ENCODE measurements around the gene PRDX5. TPM values are rescaled to one million over a fixed set of nuclear protein-coding genes. Genes with fewer than 3 reads are reported as not detected.

PRDX5 gene
- total and polyA plus RNA-seq, 9 of the 15 experiments (the other 6 are each of a cell fraction or from before 2014, with no cell fraction given): 40.8 to 327 (median 204) TPM

DNA sequence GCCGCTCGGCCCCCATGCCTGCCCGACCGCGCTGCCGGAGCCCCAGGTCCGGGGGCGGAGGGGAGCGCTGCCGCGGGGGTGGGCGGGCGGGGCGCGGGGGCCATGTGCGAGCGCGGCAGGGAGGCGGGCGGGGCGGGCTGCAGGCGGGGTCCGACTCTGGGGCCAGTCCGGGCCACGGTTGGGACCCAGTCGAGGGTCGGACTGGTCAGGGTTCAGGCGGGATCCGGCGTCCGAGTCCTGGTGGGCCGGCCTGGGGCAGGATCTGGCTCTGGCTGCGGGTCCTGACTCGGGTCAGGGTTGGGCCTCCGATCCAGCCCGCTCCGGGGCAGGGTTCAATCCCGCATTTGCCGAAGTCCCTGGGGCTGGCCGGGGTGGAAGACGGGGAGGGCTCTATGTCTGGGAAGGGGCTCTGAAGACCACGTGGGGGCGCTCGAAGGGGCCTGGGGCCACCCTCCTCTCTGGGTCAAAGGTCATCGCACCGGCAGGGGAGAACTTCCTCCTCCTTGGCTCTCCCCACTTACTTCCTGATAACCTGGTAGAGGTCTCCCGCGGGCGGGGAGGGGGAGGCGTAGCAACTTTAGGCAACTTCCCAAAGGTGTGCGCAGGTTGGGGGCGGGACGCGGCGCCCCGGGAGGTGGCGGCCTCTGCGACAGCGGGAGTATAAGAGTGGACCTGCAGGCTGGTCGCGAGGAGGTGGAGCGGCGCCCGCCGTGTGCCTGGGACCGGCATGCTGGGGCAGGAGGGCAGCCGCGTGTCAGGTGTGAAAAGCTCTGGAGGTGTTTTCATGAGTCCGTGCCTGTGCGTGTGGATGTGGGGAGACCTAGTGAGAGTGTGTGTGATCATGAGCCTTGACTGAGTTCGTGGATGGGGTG, 12.0 kb upstream of the PRDX5 start (continued):
- TF ChIP-seq, protein P1, sequence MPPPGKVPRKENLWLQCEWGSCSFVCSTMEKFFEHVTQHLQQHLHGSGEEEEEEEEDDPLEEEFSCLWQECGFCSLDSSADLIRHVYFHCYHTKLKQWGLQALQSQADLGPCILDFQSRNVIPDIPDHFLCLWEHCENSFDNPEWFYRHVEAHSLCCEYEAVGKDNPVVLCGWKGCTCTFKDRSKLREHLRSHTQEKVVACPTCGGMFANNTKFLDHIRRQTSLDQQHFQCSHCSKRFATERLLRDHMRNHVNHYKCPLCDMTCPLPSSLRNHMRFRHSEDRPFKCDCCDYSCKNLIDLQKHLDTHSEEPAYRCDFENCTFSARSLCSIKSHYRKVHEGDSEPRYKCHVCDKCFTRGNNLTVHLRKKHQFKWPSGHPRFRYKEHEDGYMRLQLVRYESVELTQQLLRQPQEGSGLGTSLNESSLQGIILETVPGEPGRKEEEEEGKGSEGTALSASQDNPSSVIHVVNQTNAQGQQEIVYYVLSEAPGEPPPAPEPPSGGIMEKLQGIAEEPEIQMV (tag; conservative IDR thresholded peaks at IDR 0.05; ENCODE audit: low read depth): no peak
- TF ChIP-seq HIVEP1 (CRISPR knock-in tag; IDR thresholded peaks at IDR 0.05): no peak
- TF ChIP-seq PRPF4 (IDR thresholded peaks at IDR 0.05; ENCODE audit: insufficient read depth, low read depth, low read length, poor library complexity, severe bottlenecking): no peak
- peak; percentile 97 for TF ChIP-seq NR2C2 (CRISPR knock-in tag; IDR thresholded peaks at IDR 0.05)
- peak; percentile 99 for TF ChIP-seq NR2C2 (tag; IDR thresholded peaks at IDR 0.05)
- TF ChIP-seq ZNF140 (CRISPR knock-in tag; IDR thresholded peaks at IDR 0.05): no peak
- no peak for TF ChIP-seq RFX7 (CRISPR knock-in tag; IDR thresholded peaks at IDR 0.05)
- TF ChIP-seq ZC3H4 (CRISPR knock-in tag; IDR thresholded peaks at IDR 0.05; ENCODE audit: borderline replicate concordance): no peak
- no peak for TF ChIP-seq MTF1 (CRISPR knock-in tag; IDR thresholded peaks at IDR 0.05; ENCODE audit: borderline replicate concordance)
- TF ChIP-seq CTBP1 (IDR thresholded peaks at IDR 0.05; ENCODE audit: borderline replicate concordance): peak; percentile 70; the same call in 1 of the 2 replicates
- TF ChIP-seq ZNF408 (CRISPR knock-in tag; IDR thresholded peaks at IDR 0.05; ENCODE audit: low read depth): no peak
- no peak for TF ChIP-seq POLR2B (IDR thresholded peaks at IDR 0.05; ENCODE audit: low read depth, partially characterized antibody)
- TF ChIP-seq, protein P2, sequence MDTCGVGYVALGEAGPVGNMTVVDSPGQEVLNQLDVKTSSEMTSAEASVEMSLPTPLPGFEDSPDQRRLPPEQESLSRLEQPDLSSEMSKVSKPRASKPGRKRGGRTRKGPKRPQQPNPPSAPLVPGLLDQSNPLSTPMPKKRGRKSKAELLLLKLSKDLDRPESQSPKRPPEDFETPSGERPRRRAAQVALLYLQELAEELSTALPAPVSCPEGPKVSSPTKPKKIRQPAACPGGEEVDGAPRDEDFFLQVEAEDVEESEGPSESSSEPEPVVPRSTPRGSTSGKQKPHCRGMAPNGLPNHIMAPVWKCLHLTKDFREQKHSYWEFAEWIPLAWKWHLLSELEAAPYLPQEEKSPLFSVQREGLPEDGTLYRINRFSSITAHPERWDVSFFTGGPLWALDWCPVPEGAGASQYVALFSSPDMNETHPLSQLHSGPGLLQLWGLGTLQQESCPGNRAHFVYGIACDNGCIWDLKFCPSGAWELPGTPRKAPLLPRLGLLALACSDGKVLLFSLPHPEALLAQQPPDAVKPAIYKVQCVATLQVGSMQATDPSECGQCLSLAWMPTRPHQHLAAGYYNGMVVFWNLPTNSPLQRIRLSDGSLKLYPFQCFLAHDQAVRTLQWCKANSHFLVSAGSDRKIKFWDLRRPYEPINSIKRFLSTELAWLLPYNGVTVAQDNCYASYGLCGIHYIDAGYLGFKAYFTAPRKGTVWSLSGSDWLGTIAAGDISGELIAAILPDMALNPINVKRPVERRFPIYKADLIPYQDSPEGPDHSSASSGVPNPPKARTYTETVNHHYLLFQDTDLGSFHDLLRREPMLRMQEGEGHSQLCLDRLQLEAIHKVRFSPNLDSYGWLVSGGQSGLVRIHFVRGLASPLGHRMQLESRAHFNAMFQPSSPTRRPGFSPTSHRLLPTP (IDR thresholded peaks at IDR 0.05; ENCODE audit: borderline replicate concordance, extremely low read depth, insufficient read length): no peak
- TF ChIP-seq RUNX1 (IDR thresholded peaks at IDR 0.05; ENCODE audit: low read depth): no peak
- TF ChIP-seq PHF8 (IDR thresholded peaks at IDR 0.05; ENCODE audit: borderline replicate concordance, low read length): peak; percentile 55; the same call in 1 of the 2 replicates
- no peak for TF ChIP-seq BRD9 (IDR thresholded peaks at IDR 0.05; ENCODE audit: low read depth, partially characterized antibody)
- no peak; a peak in 1 of 4 replicates for TF ChIP-seq NONO (IDR thresholded peaks at IDR 0.05; ENCODE audit: low read depth in 2 of 2, low read length in 1 of 2)
- TF ChIP-seq, protein P3, sequence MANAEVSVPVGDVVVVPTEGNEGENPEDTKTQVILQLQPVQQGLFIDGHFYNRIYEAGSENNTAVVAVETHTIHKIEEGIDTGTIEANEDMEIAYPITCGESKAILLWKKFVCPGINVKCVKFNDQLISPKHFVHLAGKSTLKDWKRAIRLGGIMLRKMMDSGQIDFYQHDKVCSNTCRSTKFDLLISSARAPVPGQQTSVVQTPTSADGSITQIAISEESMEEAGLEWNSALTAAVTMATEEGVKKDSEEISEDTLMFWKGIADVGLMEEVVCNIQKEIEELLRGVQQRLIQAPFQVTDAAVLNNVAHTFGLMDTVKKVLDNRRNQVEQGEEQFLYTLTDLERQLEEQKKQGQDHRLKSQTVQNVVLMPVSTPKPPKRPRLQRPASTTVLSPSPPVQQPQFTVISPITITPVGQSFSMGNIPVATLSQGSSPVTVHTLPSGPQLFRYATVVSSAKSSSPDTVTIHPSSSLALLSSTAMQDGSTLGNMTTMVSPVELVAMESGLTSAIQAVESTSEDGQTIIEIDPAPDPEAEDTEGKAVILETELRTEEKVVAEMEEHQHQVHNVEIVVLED (CRISPR knock-in tag; IDR thresholded peaks at IDR 0.05): no peak
- TF ChIP-seq, protein P4, sequence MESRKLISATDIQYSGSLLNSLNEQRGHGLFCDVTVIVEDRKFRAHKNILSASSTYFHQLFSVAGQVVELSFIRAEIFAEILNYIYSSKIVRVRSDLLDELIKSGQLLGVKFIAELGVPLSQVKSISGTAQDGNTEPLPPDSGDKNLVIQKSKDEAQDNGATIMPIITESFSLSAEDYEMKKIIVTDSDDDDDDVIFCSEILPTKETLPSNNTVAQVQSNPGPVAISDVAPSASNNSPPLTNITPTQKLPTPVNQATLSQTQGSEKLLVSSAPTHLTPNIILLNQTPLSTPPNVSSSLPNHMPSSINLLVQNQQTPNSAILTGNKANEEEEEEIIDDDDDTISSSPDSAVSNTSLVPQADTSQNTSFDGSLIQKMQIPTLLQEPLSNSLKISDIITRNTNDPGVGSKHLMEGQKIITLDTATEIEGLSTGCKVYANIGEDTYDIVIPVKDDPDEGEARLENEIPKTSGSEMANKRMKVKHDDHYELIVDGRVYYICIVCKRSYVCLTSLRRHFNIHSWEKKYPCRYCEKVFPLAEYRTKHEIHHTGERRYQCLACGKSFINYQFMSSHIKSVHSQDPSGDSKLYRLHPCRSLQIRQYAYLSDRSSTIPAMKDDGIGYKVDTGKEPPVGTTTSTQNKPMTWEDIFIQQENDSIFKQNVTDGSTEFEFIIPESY (CRISPR knock-in tag; IDR thresholded peaks at IDR 0.05): peak; percentile 52
